ACC112 (cell line): ENCODE results near the gene YBX3.

ENCODE experiments used
- H2AFZ ChIP-seq: fragments of 200-600 bp; sonication (generic); one replicate; pipeline ENCODE4 v1.6.0; 2017; ENCODE audit warnings: antibody characterized with exemption, low read length; ENCODE audit not compliant: unreplicated experiment
- H3K27ac ChIP-seq: fragments of 200-600 bp; sonication (generic); 2 replicates; pipeline ENCODE4 v1.5.1; 2014; ENCODE audit warnings: low read depth, mild to moderate bottlenecking, antibody characterized with exemption, low read length, moderate library complexity
- H3K27me3 ChIP-seq: fragments of 200-600 bp; sonication (generic); 2 replicates; pipeline ENCODE4 v1.6.1; 2014; ENCODE audit warnings: mild to moderate bottlenecking, antibody characterized with exemption, low read length, moderate library complexity, mixed read lengths; ENCODE audit not compliant: insufficient read depth
- H3K36me3 ChIP-seq: fragments of 200-600 bp; sonication (generic); 2 replicates; pipeline ENCODE4 v1.6.1; 2016; ENCODE audit warnings: mild to moderate bottlenecking, antibody characterized with exemption, low read length, moderate library complexity, mixed read lengths; ENCODE audit not compliant: insufficient read depth
- H3K4me1 ChIP-seq: fragments of 200-600 bp; sonication (generic); one replicate; pipeline ENCODE4 v1.6.1; 2016; ENCODE audit warnings: low read length, mixed read lengths; ENCODE audit not compliant: insufficient read depth, unreplicated experiment, control insufficient read depth
- H3K4me3 ChIP-seq: fragments of 200-600 bp; sonication (generic); 2 replicates; pipeline ENCODE4 v1.5.1; 2014; ENCODE audit warnings: mild to moderate bottlenecking, low read depth, low read length
- H3K79me2 ChIP-seq: fragments of 200-600 bp; sonication (generic); one replicate; pipeline ENCODE4 v1.6.0; 2016; ENCODE audit warnings: low read length; ENCODE audit not compliant: control insufficient read depth, unreplicated experiment, insufficient read depth

The YBX3 gene

DNA sequence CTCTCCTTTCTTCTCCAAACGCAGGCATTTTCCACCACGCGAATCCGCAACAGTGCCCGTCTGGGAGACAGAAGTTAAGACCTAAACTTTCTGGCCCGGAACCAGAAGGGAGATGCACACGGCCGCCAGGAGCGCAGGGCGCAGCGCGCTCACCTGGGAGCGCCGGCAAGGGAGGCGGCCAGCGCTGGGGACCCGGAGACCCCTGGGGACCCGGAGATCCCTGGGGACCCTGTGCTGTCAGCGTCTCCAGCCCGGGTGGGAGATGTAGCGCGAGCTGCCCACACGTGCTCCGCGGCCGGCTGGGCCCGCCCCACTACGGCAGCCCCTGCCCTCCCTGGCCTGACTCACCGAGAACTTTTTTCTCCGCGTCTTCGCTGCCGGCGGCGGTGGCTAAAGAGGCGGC lies 620 bp downstream of the YBX3 start:
- Histone ChIP-seq H3K79me2 (peaks cover 53% of the 10 kb centered on the region), H3K27me3 (no peaks in the 10 kb centered on the region)

DNA sequence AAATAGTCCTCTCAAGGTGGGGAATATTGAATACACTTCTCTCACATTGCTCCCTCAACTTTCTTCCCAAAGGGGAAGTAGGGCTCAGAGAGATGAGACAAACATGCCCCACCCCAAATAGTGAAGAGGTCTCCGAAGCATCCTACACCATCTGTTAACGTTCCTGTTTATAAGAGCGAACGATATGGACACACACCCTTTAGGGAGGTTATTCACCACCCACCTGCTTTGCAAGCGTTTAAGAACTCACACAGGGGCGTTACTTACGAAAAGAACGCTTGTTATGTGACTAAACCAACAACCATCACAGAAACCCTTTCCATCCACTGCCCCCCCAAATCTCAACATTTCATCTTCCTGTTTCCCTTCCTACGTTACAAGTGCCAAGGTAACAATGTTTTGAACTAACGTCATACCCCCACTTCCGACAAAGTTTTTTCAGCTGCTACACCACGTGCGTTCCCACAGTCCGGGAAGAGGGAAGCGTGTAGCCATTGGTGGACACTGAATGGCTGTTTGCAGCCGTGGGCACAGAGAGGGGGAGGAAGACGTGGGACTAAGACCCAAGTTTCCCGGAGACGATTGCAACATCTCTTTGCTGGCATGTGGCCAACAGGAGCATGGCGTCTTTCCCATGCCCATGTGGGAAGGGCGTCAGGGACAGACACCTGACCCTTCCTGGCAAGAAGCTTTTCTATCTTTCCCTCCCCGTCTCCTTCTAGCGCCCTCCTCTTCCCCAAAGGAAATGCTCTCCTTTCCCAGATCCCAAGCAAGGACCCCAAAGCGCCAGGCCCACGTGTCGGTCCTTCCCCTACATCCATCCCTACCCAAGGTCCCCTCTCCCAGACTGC lies 1.2 kb downstream of the YBX3 start:
- H3K27me3 ChIP-seq, result no peaks in the 10 kb centered on the region
- peaks cover 8% of the 10 kb centered on the region; the same call in 1 of the 2 replicates for H3K36me3 ChIP-seq
- H3K27ac ChIP-seq, result peak overlapping the region; percentile 99
- peak overlapping the region; percentile 89 for H3K4me3 ChIP-seq
- peaks cover 48% of the 10 kb centered on the region for H3K4me1 ChIP-seq
- H3K79me2 ChIP-seq, result peaks cover 59% of the 10 kb centered on the region
- peak overlapping the region; percentile 3 for H2AFZ ChIP-seq

More for the DNA sequence above, 620 bp downstream of the YBX3 start:
- Histone ChIP-seq H3K27ac (peak overlapping the region; percentile 99), H3K36me3 (peaks cover 8% of the 10 kb centered on the region; the same call in 1 of the 2 replicates), H3K4me1 (peaks cover 45% of the 10 kb centered on the region), H2AFZ (peak overlapping the region; percentile 3), H3K4me3 (peak overlapping the region; percentile 89)

DNA sequence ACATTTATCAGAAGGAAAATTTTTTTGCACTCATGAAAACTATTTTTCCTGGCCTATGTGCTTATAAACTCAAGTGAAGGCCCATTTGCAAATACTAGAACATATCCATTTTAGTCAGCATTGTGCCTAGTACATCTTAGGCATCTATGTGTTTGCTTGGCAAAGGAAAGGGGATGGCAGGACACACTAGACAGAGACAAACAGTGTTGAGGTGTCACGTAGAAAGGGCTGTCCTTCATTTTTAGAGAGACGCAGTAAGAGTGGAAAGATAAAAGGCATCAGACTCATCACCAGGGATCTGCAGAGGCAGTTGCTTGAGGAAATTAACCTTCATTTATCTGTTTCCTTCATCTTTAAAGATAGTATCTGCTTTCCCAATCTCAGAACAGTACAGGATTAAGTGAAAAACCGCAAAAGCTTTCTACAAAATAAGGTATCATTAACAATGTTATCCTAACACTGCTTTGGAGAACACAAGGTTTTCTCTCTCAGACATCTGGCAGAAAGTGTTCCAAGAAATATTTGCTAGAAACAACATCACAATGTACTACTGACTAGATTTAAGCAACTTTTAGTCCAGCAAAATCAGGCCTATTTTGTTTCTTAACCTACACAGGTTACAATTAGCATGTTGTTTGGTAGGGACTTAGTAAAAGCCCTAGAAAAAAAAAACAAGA lies 2.0 kb downstream of the YBX3 start:
- Histone ChIP-seq H3K27ac (peak overlapping the region; percentile 99), H3K79me2 (peaks cover 66% of the 10 kb centered on the region), H3K27me3 (no peaks in the 10 kb centered on the region), H3K4me1 (peaks cover 53% of the 10 kb centered on the region), H3K4me3 (peak overlapping the region; percentile 89), H3K36me3 (peaks cover 8% of the 10 kb centered on the region; the same call in 1 of the 2 replicates), H2AFZ (no peak overlapping the region)

DNA sequence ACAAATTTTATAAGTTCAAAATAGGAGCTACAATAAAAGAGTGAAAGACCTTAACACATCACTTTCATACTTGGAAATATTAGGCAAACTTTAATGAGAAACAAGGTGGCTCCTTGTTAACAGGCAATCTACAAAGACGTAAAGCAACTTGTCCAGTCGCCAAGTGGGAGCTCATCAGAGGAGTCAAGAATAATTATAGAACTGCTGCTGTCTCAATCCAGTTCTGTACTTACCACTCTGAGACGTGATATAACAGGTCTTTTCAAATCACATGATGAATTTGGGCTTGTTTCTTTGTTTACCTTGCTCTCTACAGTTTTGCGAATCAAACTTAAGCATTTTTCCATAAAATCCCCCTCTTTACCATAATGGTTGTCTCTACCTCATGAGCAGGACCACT lies 3.6 kb downstream of the YBX3 start:
- Histone ChIP-seq H3K4me3 (peak overlapping the region; percentile 89), H3K79me2 (peaks cover 73% of the 10 kb centered on the region), H2AFZ (no peak overlapping the region), H3K27me3 (no peaks in the 10 kb centered on the region), H3K4me1 (peaks cover 59% of the 10 kb centered on the region), H3K36me3 (peaks cover 15% of the 10 kb centered on the region), H3K27ac (peak overlapping the region; percentile 99)

DNA sequence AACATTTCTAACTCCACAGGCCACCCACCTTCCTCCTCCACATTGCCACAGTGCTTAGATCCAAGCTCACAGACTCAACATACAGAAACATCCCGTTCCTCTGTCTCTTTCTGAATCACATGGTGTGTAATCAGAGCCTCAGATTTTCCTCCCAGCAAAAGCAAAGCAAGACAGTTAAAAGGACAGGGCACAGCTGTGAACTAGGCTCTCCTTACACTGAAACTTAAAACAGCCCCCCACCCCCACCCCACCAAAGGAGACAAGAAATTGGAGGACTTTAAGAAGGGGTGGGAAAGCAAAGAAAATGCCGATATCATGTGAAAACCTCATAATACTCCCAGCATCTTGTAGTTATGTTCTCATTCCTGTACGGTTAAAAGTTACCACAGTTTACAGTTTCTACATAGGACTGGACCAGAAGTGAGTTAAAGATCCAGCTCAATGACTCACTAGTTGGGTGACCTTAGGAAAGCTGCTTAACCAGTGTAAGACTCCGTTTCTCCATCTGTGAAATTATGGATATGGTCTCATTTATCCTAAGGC lies 4.8 kb downstream of the YBX3 start:
- H2AFZ ChIP-seq, result no peak overlapping the region
- peaks cover 80% of the 10 kb centered on the region for H3K79me2 ChIP-seq
- H3K4me1 ChIP-seq, result peaks cover 52% of the 10 kb centered on the region
- peaks cover 26% of the 10 kb centered on the region for H3K36me3 ChIP-seq
- H3K27me3 ChIP-seq, result no peaks in the 10 kb centered on the region
- peak overlapping the region; percentile 89 for H3K4me3 ChIP-seq
- peak overlapping the region; percentile 99 for H3K27ac ChIP-seq

DNA sequence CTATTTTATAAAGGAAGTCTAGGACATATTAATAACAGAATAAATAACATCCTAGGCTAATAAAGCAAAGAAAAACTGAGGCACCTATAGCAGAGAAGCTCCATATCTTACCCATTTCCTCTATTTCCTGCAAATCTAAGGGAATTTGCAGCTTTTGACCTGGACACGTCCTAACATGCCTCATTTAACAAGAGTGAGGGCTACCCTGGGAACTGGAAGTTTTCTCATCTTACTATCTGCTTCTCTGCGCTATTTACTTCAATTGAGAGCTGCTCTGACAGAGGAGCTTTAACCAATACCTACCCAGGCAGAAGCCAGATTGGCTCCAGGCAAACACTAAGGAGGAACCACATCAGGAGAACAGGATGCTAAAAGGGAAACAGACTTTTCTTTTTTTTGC lies 5.7 kb downstream of the YBX3 start:
- Histone ChIP-seq H2AFZ (no peak overlapping the region), H3K36me3 (peaks cover 33% of the 10 kb centered on the region), H3K4me3 (peak overlapping the region; percentile 89), H3K27me3 (no peaks in the 10 kb centered on the region), H3K4me1 (peaks cover 52% of the 10 kb centered on the region), H3K79me2 (peaks cover 80% of the 10 kb centered on the region), H3K27ac (peak overlapping the region; percentile 99)

DNA sequence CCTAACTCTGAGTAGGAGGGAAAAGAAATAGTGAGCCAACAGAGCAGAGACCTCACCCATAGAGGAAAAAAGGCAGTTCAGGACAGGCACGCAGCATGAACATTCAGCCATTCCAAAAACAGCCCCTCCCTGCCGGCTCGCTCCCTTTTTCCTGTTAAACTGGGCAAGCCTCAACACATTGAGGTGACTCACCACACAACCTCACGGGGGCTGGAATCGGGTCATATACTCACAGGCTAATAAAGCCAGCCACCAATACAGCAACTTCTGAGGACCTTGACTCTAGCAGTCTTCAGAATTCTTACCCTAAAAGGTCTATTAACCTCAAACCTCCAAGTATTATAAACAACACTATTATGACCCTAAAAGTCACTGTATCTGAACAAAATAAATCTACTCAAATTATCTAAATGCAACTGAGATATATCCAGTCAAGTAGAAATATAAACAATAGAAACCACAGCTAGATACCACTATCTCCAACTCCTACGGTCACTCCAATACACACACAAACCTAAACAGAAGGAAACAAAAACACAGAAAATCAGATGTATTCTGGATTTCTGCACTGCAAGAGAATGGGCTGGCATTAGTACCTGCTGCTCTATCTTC lies 6.3 kb downstream of the YBX3 start:
- Histone ChIP-seq H3K4me1 (peaks cover 52% of the 10 kb centered on the region), H2AFZ (no peak overlapping the region), H3K36me3 (peaks cover 39% of the 10 kb centered on the region), H3K4me3 (peak overlapping the region; percentile 89), H3K79me2 (peaks cover 81% of the 10 kb centered on the region), H3K27me3 (no peaks in the 10 kb centered on the region), H3K27ac (peak overlapping the region; percentile 99)

DNA sequence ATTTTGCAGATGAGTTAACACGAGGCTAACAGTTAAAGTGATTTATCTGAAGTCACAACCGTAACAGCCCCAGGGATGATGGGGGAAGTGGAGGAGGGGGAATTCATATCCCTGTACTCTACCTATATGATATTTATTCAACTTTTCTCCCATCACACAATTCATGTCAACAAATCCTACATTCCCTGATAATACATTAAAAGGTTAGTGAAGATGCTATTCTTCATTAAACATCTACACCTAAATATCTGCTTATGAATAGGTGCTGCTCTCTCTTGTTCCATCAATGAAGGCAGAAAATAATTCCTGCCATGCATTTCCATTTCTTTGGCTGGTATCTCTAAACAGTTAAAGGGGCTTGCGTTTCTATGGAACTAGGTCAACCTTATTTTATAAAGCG lies 6.8 kb downstream of the YBX3 start:
- peak overlapping the region; percentile 99 for H3K27ac ChIP-seq
- H3K79me2 ChIP-seq, result peaks cover 75% of the 10 kb centered on the region
- H3K27me3 ChIP-seq, result no peaks in the 10 kb centered on the region
- no peak overlapping the region for H2AFZ ChIP-seq
- H3K36me3 ChIP-seq, result peaks cover 44% of the 10 kb centered on the region
- peaks cover 52% of the 10 kb centered on the region for H3K4me1 ChIP-seq
- peak overlapping the region; percentile 89 for H3K4me3 ChIP-seq

DNA sequence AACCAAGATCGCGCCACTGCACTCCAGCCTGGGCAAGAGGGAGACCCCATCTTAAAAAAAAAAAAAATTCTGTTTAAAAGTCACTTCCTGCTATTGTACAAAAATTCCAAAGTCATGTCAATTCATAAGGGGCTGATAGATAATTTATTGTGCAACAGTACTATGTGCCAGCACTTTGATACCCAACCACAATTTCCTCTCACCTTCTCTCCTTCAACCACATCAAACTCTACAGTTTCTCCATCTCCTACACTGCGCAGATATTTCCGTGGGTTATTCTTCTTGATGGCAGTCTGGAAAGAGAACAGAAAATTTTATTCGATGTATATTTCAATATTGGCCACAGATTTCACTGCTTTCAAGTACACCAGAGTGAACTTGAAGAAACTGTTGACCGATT lies 7.6 kb downstream of the YBX3 start:
- H2AFZ ChIP-seq, result no peak overlapping the region
- H3K4me3 ChIP-seq, result peak overlapping the region; percentile 89; the same call in 1 of the 2 replicates
- H3K27ac ChIP-seq, result no peak overlapping the region
- H3K27me3 ChIP-seq, result no peaks in the 10 kb centered on the region
- H3K36me3 ChIP-seq, result peaks cover 44% of the 10 kb centered on the region
- peaks cover 68% of the 10 kb centered on the region for H3K79me2 ChIP-seq
- peaks cover 47% of the 10 kb centered on the region for H3K4me1 ChIP-seq

DNA sequence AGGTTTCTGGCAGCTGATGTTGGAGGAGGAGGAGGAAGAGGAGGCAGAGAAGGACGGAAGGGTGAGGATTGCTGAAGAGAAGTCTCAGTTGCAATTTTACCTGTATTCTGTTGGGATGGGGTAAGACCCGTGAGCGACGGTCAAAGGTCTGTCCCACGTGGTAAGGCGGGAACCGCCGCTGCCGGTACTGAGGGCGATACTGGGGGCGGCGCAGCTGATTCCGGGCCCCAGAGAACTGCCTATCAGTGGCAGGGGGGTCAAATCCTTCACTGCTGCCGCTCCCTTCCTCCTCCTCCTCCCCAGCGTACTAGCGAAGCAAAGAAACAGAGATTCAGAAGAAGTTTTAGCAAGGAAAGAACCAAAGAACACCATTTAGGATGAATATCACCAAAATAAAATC lies 13.3 kb downstream of the YBX3 start:
- Histone ChIP-seq H3K27me3 (no peaks in the 10 kb centered on the region), H3K79me2 (peaks cover 41% of the 10 kb centered on the region), H3K4me3 (no peak overlapping the region), H2AFZ (no peak overlapping the region), H3K36me3 (peaks cover 70% of the 10 kb centered on the region), H3K4me1 (no peaks in the 10 kb centered on the region), H3K27ac (no peak overlapping the region)
